IMR-90 (cell line): ENCODE measurements around the gene ACOT9. TPM values are rescaled to one million over a fixed set of nuclear protein-coding genes. Genes with fewer than 3 reads are reported as not detected.
A peak's percentile ranks its signal among the peaks of the same experiment; 100 is the strongest.
"Not testable (repeated sequence)": the region's sequence is repeated elsewhere in the genome, so short reads cannot be mapped to it uniquely, and the experiment has no call there.

Experiments
- ATAC-seq: fragments of 200-7000 bp; cut with Tn5 transposase; 2 replicates; pipeline ENCODE4 v1.9.1; 2020; ENCODE audit warnings: low read depth, mild to moderate bottlenecking, moderate library complexity
- BruUV-seq: library from RNA; stranded (reverse); fragments of 400-500 nt; replicated peaks from 2 replicates; lab custom pipeline; 2021; lab: Mats Ljungman, UMichigan
- CTCF ChIA-PET: fragments of 300-600 bp; formaldehyde crosslinking; extraction: SDS; loops from one replicate; lab custom pipeline; 2021; ENCODE audit warnings: antibody characterized with exemption; lab: Yijun Ruan, JAX
- POLR2A ChIA-PET: fragments of 300-600 bp; sonication (Branson Sonifier 250); formaldehyde crosslinking; loops from one replicate; lab custom pipeline; 2022; ENCODE audit warnings: antibody characterized with exemption; ENCODE audit not compliant: unreplicated experiment; lab: Charles Lee
- DNase-seq: peaks from one replicate; pipeline ENCODE4 v3.0.0; 2013
- H2AFZ ChIP-seq: replicated peaks from 2 replicates; pipeline ENCODE3; 2013; ENCODE audit warnings: low read length, mild to moderate bottlenecking; ENCODE audit not compliant: poor library complexity
- H2AK5ac ChIP-seq: 2 replicates; pipeline ENCODE4 v1.6.1; 2013; ENCODE audit warnings: low read depth, low read length, inconsistent platforms
- H2AK9ac ChIP-seq: replicated peaks from 2 replicates; pipeline ENCODE3; 2013; ENCODE audit warnings: mild to moderate bottlenecking, low read depth, low read length, moderate library complexity; ENCODE audit not compliant: poor library complexity
- H2BK120ac ChIP-seq: 2 replicates; pipeline ENCODE4 v1.6.1; 2013; ENCODE audit warnings: low read depth, low read length, inconsistent platforms
- H2BK15ac ChIP-seq: 3 replicates; pipeline ENCODE4 v1.6.1; 2013; ENCODE audit warnings: low read depth, low read length, inconsistent platforms
- H2BK20ac ChIP-seq: 2 replicates; pipeline ENCODE4 v1.6.1; 2013; ENCODE audit warnings: low read depth, mild to moderate bottlenecking, inconsistent platforms, low read length, moderate library complexity
- H2BK5ac ChIP-seq: 2 replicates; pipeline ENCODE4 v1.6.1; 2013; ENCODE audit warnings: mild to moderate bottlenecking, low read depth, low read length, inconsistent platforms; ENCODE audit not compliant: poor library complexity, severe bottlenecking
- H3K14ac ChIP-seq: replicated peaks from 2 replicates; pipeline ENCODE4 v1.6.1; 2013; ENCODE audit warnings: low read depth, low read length, inconsistent platforms
- H3K18ac ChIP-seq: 2 replicates; pipeline ENCODE4 v1.6.1; 2013; ENCODE audit warnings: low read depth, low read length, control low read depth
- H3K23ac ChIP-seq: 2 replicates; pipeline ENCODE4 v1.6.1; 2013; ENCODE audit warnings: low read depth, low read length, inconsistent platforms
- H3K27ac ChIP-seq: 2 replicates; pipeline ENCODE4 v1.5.1; 2013; ENCODE audit warnings: mild to moderate bottlenecking, control low read depth, low read length; ENCODE audit not compliant: insufficient read depth
- H3K27me3 ChIP-seq: 2 replicates; pipeline ENCODE4 v1.6.1; 2013; ENCODE audit warnings: low read length; ENCODE audit not compliant: control insufficient read depth, insufficient read depth
- H3K36me3 ChIP-seq: 2 replicates; pipeline ENCODE4 v1.6.1; 2013; ENCODE audit warnings: low read length, mixed read lengths; ENCODE audit not compliant: control insufficient read depth, insufficient read depth
- H3K4ac ChIP-seq: 2 replicates; pipeline ENCODE4 v1.6.1; 2013; ENCODE audit warnings: low read depth, low read length, inconsistent platforms
- H3K4me1 ChIP-seq: 2 replicates; pipeline ENCODE4 v1.6.1; 2013; ENCODE audit warnings: low read length, mixed read lengths; ENCODE audit not compliant: control insufficient read depth, insufficient read depth
- H3K4me2 ChIP-seq: 2 replicates; pipeline ENCODE4 v1.6.1; 2013; ENCODE audit warnings: low read depth, mild to moderate bottlenecking, control low read depth, low read length, moderate library complexity
- H3K4me3 ChIP-seq: 2 replicates; pipeline ENCODE4 v1.5.1; 2013; ENCODE audit warnings: low read depth, mild to moderate bottlenecking, control low read depth, low read length, moderate library complexity; ENCODE audit not compliant: insufficient read depth
- H3K56ac ChIP-seq: 2 replicates; pipeline ENCODE4 v1.6.1; 2013; ENCODE audit warnings: low read length, inconsistent platforms; ENCODE audit not compliant: insufficient read depth; ENCODE audit errors: extremely low read depth
- H3K79me1 ChIP-seq, 2 experiments: 2 replicates each; pipeline ENCODE4 v1.6.1; 2013; ENCODE audit warnings: low read length in 2 of 2, inconsistent platforms in 1 of 2, low read depth in 1 of 2
- H3K9ac ChIP-seq: 2 replicates; pipeline ENCODE4 v1.6.1; 2013; ENCODE audit warnings: low read depth, low read length, control low read depth
- H3K9me1 ChIP-seq: 2 replicates; pipeline ENCODE4 v1.6.1; 2013; ENCODE audit warnings: low read length, inconsistent platforms; ENCODE audit not compliant: insufficient read depth
- H3K9me3 ChIP-seq: 2 replicates; pipeline ENCODE4 v1.6.1; 2013; ENCODE audit warnings: low read length; ENCODE audit not compliant: control insufficient read depth, insufficient read depth
- H4K20me1 ChIP-seq: 2 replicates; pipeline ENCODE4 v1.6.1; 2013; ENCODE audit warnings: low read length, inconsistent platforms; ENCODE audit not compliant: insufficient read depth
- H4K5ac ChIP-seq: 2 replicates; pipeline ENCODE4 v1.6.1; 2013; ENCODE audit warnings: mild to moderate bottlenecking, low read depth, low read length, control low read depth
- H4K8ac ChIP-seq, 2 experiments: 2 replicates each; pipeline ENCODE4 v1.6.1; 2013; ENCODE audit warnings: low read depth in 2 of 2, low read length in 2 of 2, control low read depth in 1 of 2, inconsistent platforms in 1 of 2
- H4K91ac ChIP-seq: 2 replicates; pipeline ENCODE4 v1.6.1; 2013; ENCODE audit warnings: low read depth, low read length, inconsistent platforms; ENCODE audit not compliant: insufficient read depth
- RAD21 ChIP-seq: IDR thresholded peaks from 2 replicates; pipeline ENCODE4 v1.6.1; 2012; ENCODE audit warnings: low read length, improper control_type of control experiment
- WGBS, 2 experiments: methylation state at CpG; one replicate each; pipeline versions ENCODE4 v1.1.5 to v1.1.7; 2013; ENCODE audit warnings: missing lambda C conversion rate in 2 of 2; ENCODE audit not compliant: insufficient read length in 1 of 2; ENCODE audit errors: extremely low coverage in 2 of 2; 5-methylcytosine and 5-hydroxymethylcytosine counted together
- dilution Hi-C: fragments of 300-500 bp; cut with HindIII; formaldehyde crosslinking; loops from one replicate; pipeline ENCODE4 v1.14.3; 2018; ENCODE audit warnings: low sequenced_read_pairs; ENCODE audit not compliant: unreplicated experiment
- in situ Hi-C: fragments of 300-500 bp; cut with MboI; formaldehyde crosslinking; loops from 3 replicates; pipeline ENCODE4 v1.14.3; 2019; ENCODE audit warnings: low sequenced_read_pairs, inconsistent platforms, mixed read lengths
- intact Hi-C: fragments of 100-400 bp; cut with micrococcal nuclease; formaldehyde crosslinking; loops from 2 replicates; pipeline ENCODE4 v1.10.0; 2022
- polyA plus RNA-seq, 3 experiments: library from polyadenylated mRNA; depleted of rRNA; stranded (reverse); fragments of >200 nt; gene quantifications; 2 replicates each; pipeline ENCODE4 v1.2.3, GENCODE V29; 2012; ENCODE audit warnings: low replicate concordance in 1 of 3
- total RNA-seq: library from RNA; depleted of rRNA; stranded (reverse); fragments of >200 nt; gene quantifications from 2 replicates; pipeline ENCODE4 v1.2.3, GENCODE V29; 2012

Gene ACOT9
- total and polyA plus RNA-seq, 2 of the 4 experiments (the other 2 are of a cell fraction) = 43.5 to 47.3 TPM

GRCh38 chrX:23745786-23746185 lies 2.7 kb upstream of the ACOT9 start:
- no peaks in the 10 kb centered on the region for H3K27me3 ChIP-seq
- intact Hi-C loops = no loop called here
- DNase-seq = no peak
- no peak overlapping the region for H2BK20ac ChIP-seq
- no peak for TF ChIP-seq RAD21
- dilution Hi-C loops = no loop called here
- H3K27ac ChIP-seq = no peak overlapping the region
- ATAC-seq = no peak
- BruUV-seq = no TSS peak
- H4K20me1 ChIP-seq = peaks cover under 1% of the 10 kb centered on the region; the same call in 1 of the 2 replicates
- ChIA-PET POLR2A (no interaction called here), CTCF (no interaction called here)
- no CpG with 5 or more reads among the region's 3 CpGs for WGBS, 2 experiments
- no peak overlapping the region for H3K56ac ChIP-seq
- H4K91ac ChIP-seq = no peak overlapping the region
- no peaks in the 10 kb centered on the region for H3K4me1 ChIP-seq
- in situ Hi-C loops = loop anchor here (10.0 kb wide), 1 partner anchor 159 kb away; the partner anchor contains the start of genes APOO and CXorf58
- no peak overlapping the region for H2BK120ac ChIP-seq
- no peak overlapping the region for H3K23ac ChIP-seq
- H2BK15ac ChIP-seq = no peak overlapping the region
- H3K9me1 ChIP-seq = no peaks in the 10 kb centered on the region
- H2AK5ac ChIP-seq = no peak overlapping the region
- H4K8ac ChIP-seq = no peak overlapping the region
- H2AK9ac ChIP-seq = no peak overlapping the region
- no peak overlapping the region for H3K4me2 ChIP-seq
- no peak overlapping the region for H4K5ac ChIP-seq
- no peak overlapping the region for H2AFZ ChIP-seq
- H3K36me3 ChIP-seq = no peaks in the 10 kb centered on the region
- no peak overlapping the region for H3K4me3 ChIP-seq
- H3K14ac ChIP-seq = no peak overlapping the region
- H2BK5ac ChIP-seq = no peak overlapping the region
- no peaks in the 10 kb centered on the region for H3K9me3 ChIP-seq
- H3K9ac ChIP-seq = no peak overlapping the region
- no peaks in the 10 kb centered on the region for H3K79me1 ChIP-seq
- H3K4ac ChIP-seq = no peak overlapping the region
- no peak overlapping the region for H3K18ac ChIP-seq

GRCh38 chrX:23743623-23743971 lies 521 bp upstream of the ACOT9 start:
- not testable (repeated sequence) for BruUV-seq

More at GRCh38 chrX:23743623-23743971, 521 bp upstream of the ACOT9 start:
- H3K79me1 ChIP-seq, H3K36me3 ChIP-seq, H3K23ac ChIP-seq, dilution Hi-C loops, H2BK120ac ChIP-seq, H2BK20ac ChIP-seq, H3K18ac ChIP-seq, H3K27me3 ChIP-seq, H2AK5ac ChIP-seq, H3K4me1 ChIP-seq, H4K20me1 ChIP-seq, H2AK9ac ChIP-seq, H3K56ac ChIP-seq, H3K14ac ChIP-seq, H3K9me3 ChIP-seq, DNase-seq, ATAC-seq, H3K9me1 ChIP-seq: not testable (repeated sequence)
- peak overlapping the region; percentile 43 for H2BK5ac ChIP-seq
- in situ Hi-C loops = loop anchor here (10.0 kb wide), 1 partner anchor 161 kb away; the partner anchor contains the start of genes APOO and CXorf58
- intact Hi-C loops = loop anchor here (1.0 kb wide), 1 partner anchor 158 kb away; no protein-coding TSS in a partner anchor
- peak overlapping the region; percentile 24; the same call in 1 of the 2 replicates for H3K9ac ChIP-seq
- 0 out of 2 replicates have a peak overlapping the region, but pooled peaks have one; percentile 53 for H3K4ac ChIP-seq
- 0 out of 3 replicates have a peak overlapping the region, but pooled peaks have one; percentile 52 for H2BK15ac ChIP-seq
- peak overlapping the region; percentile 84 for H2AFZ ChIP-seq
- ChIA-PET CTCF (interaction anchor here (1.0 to 1.5 kb wide), 2 partner anchors 158 to 164 kb away, joined by 3 to 7 read pairs; partner anchors contain the start of genes APOO and CXorf58), POLR2A (interaction anchor here (0.5 to 0.8 kb wide), 2 partner anchors 12 to 165 kb away, joined by 3 read pairs; no protein-coding TSS in a partner anchor)
- peak overlapping the region; percentile 68 for H3K27ac ChIP-seq
- H3K4me2 ChIP-seq = peak overlapping the region; percentile 12; the same call in 1 of the 2 replicates
- H3K4me3 ChIP-seq = peak overlapping the region; percentile 32
- peak overlapping the region; percentile 40 to 42; a peak in 3 of 4 replicates for H4K8ac ChIP-seq
- H4K5ac ChIP-seq = peak overlapping the region; percentile 10; the same call in 1 of the 2 replicates
- WGBS, 2 experiments = 56% methylated on average over 3 of the region's 14 CpGs; no CpG with 5 or more reads in 1 of the 2 experiments
- 0 out of 2 replicates have a peak overlapping the region, but pooled peaks have one; percentile 21 for H4K91ac ChIP-seq
